GM20000 (cell line): ENCODE data around the gene GULP1.
"Not testable (repeated sequence)": the region's sequence is repeated elsewhere in the genome, so short reads cannot be mapped to it uniquely, and the experiment has no call there.

Source experiments
- DNase-seq: peaks from one replicate; pipeline ENCODE4 v3.0.0; 2012; ENCODE audit warnings: low spot score
- TF ChIP-seq, protein P1 (sequence below): IDR thresholded peaks from 2 replicates; pipeline ENCODE4 v1.5.1; 2012; ENCODE audit warnings: mild to moderate bottlenecking, control low read depth; ENCODE audit errors: extremely low read depth, missing control alignments

Gene GULP1

DNA sequence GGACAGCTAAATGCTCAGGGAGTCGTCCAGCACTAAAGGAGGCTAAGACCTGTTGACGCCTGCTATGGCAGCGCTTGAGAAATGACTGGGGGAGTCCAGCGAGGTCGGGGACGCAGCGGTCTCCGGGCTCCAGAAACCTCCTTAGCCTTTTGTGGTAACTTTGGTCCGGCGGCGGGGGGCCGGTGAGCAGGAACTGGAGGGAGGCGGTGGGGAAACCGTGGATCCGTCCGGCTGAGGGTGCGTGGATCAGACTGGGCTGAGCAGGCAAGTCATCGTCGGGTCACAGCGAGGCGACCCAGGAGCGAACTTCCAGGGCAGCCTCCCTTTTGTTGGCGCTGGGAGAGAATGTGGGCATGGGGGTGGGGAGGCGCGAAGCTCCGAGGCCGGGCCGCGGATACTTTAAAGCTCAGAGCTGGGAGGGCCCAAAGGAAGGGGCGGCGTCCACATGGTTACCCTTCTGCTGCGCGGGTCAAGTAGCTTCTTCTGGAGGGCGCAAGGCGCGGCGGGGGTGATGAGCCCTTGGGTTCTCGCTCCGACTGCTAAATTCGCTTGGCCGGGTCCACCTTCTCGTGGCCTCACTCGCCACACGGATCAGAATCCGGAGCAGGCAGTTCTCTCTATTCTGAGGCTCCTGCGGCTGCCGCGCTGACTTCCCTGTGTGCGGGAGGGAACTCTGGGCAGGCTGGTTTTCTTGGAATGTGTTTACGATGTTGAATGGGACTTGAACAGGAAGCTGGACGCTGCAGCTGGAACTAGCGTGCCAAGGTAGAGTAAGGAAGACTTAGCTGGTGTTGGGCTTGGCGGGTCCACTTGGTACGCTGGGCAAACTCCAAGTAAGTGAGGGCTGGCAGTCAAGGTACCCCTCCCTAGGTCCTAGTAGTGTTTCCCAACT is 920 bp downstream of the GULP1 start:
- TF ChIP-seq, protein P1, sequence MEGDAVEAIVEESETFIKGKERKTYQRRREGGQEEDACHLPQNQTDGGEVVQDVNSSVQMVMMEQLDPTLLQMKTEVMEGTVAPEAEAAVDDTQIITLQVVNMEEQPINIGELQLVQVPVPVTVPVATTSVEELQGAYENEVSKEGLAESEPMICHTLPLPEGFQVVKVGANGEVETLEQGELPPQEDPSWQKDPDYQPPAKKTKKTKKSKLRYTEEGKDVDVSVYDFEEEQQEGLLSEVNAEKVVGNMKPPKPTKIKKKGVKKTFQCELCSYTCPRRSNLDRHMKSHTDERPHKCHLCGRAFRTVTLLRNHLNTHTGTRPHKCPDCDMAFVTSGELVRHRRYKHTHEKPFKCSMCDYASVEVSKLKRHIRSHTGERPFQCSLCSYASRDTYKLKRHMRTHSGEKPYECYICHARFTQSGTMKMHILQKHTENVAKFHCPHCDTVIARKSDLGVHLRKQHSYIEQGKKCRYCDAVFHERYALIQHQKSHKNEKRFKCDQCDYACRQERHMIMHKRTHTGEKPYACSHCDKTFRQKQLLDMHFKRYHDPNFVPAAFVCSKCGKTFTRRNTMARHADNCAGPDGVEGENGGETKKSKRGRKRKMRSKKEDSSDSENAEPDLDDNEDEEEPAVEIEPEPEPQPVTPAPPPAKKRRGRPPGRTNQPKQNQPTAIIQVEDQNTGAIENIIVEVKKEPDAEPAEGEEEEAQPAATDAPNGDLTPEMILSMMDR: no peak
- no peak for DNase-seq

- no peak for DNase-seq
- TF ChIP-seq, protein P1: no peak
These were observed 2.1 kb downstream of the GULP1 start for GRCh38 chr2:188293601-188294351.

GRCh38 chr2:188294352-188294926 is 2.8 kb downstream of the GULP1 start:
- TF ChIP-seq, protein P1: no peak
- no peak for DNase-seq

GRCh38 chr2:188295067-188295685 is 3.5 kb downstream of the GULP1 start:
- TF ChIP-seq, protein P1: no peak
- DNase-seq: no peak

DNA sequence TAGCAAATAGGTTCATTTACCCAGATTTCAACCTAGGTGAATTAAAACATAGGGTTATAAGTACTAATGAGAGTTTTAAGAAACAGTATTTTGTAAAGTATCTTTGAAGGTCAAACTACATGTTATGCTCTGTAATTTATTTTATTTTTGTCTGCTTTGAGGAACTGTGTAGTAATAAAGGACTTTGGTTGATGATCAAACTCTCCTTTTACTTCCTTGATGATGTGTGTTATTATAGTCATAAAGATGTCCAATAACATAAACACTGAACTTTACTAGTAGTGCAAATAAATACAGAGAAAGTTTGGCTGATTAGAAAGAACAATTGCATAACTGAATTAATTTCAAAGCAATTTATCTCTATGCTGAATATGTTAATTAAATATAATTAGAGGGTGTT is 6.3 kb downstream of the GULP1 start:
- TF ChIP-seq, protein P1: no peak
- DNase-seq: no peak

- not testable (repeated sequence) for DNase-seq
These were observed 7.3 kb downstream of the GULP1 start for GRCh38 chr2:188298937-188299371.

DNA sequence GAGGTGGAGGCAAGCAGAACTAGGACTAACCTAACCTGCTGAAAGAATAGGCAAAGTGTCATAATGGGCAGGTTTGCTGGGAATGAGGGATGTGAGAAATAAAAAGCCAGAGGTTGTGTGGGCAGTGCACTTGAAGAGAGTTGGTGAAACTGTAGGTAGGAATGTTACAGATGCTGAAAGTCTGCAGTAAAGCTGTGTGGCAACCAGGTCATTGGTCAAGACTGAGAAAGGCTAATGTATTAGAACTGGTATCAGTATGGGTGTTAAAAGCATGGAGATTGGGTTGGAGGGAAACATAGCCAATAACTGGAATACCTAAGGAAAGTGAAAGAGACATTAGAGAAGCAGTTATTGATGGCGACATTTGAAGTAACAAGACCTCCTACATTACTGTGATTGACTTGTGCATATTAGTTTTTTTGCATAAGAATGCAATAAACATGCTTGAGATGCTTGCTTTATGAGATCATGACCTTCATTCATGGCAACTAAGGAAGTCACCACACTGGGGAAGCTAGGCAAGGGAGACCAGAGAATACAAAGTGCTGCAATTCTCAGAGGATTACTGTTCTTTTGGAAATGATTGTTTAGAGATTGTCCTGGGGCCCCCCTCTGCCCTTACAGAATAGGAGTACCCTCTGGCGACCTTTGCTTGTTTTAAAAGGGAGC is 11.8 kb downstream of the GULP1 start:
- TF ChIP-seq, protein P1: no peak
- no peak for DNase-seq
